A673 (cell line): ENCODE results near the gene NPFF. TPM values are rescaled to one million over a fixed set of nuclear protein-coding genes. Genes with fewer than 3 reads are reported as not detected.

Source experiments
- BruUV-seq: library from RNA; stranded (reverse); fragments of 400-500 nt; replicated peaks from 2 replicates; lab custom pipeline; 2021; lab: Mats Ljungman, UMichigan
- CTCF ChIA-PET: fragments of 300-600 bp; sonication (Branson Sonifier 250); formaldehyde crosslinking; loops from one replicate; lab custom pipeline; 2022; ENCODE audit warnings: antibody characterized with exemption; lab: Charles Lee
- POLR2A ChIA-PET: fragments of 300-600 bp; sonication (Branson Sonifier 250); formaldehyde crosslinking; loops from one replicate; lab custom pipeline; 2022; ENCODE audit warnings: antibody characterized with exemption; ENCODE audit not compliant: low non-redundant PET; lab: Charles Lee
- DNase-seq: peaks from one replicate; pipeline ENCODE4 v3.0.0-alpha.2; 2015; ENCODE audit warnings: low spot score
- H3K27ac ChIP-seq: fragments of 200-600 bp; sonication (generic); 2 replicates; pipeline ENCODE4 v1.5.1; 2016; ENCODE audit warnings: mixed run types, low read depth, mild to moderate bottlenecking, mixed read lengths, antibody characterized with exemption, low read length; ENCODE audit not compliant: poor library complexity, severe bottlenecking
- H3K27me3 ChIP-seq: fragments of 200-600 bp; sonication (generic); replicated peaks from 2 replicates; pipeline ENCODE4 v1.6.1; 2017; ENCODE audit warnings: mixed run types, low read depth, mild to moderate bottlenecking, mixed read lengths, antibody characterized with exemption, low read length; ENCODE audit not compliant: insufficient read depth, poor library complexity
- H3K36me3 ChIP-seq: fragments of 200-600 bp; sonication (generic); 2 replicates; pipeline ENCODE4 v1.6.1; 2016; ENCODE audit warnings: mixed run types, mild to moderate bottlenecking, mixed read lengths, antibody characterized with exemption, low read length; ENCODE audit not compliant: insufficient read depth, poor library complexity, severe bottlenecking
- H3K4me1 ChIP-seq: fragments of 200-600 bp; sonication (generic); 2 replicates; pipeline ENCODE4 v1.6.1; 2017; ENCODE audit warnings: mixed run types, mild to moderate bottlenecking, mixed read lengths, antibody characterized with exemption, low read length; ENCODE audit not compliant: insufficient read depth, poor library complexity, severe bottlenecking
- H3K4me3 ChIP-seq: fragments of 200-600 bp; sonication (generic); 2 replicates; pipeline ENCODE4 v1.5.1; 2016; ENCODE audit warnings: low read depth, mixed run types, mild to moderate bottlenecking, mixed read lengths, low read length; ENCODE audit not compliant: poor library complexity, severe bottlenecking
- H3K9me3 ChIP-seq: fragments of 200-600 bp; sonication (generic); 2 replicates; pipeline ENCODE4 v1.6.1; 2016; ENCODE audit warnings: mixed run types, low read depth, mild to moderate bottlenecking, mixed read lengths, antibody characterized with exemption, low read length; ENCODE audit not compliant: poor library complexity, severe bottlenecking
- EZH2 ChIP-seq: fragments of 200-600 bp; sonication (generic); IDR thresholded peaks from 2 replicates; pipeline ENCODE4 v1.6.1; 2017; ENCODE audit warnings: borderline replicate concordance, low read depth, mild to moderate bottlenecking, mixed read lengths, antibody characterized with exemption, low read length; ENCODE audit not compliant: poor library complexity, severe bottlenecking
- intact Hi-C: fragments of 100-400 bp; cut with micrococcal nuclease; formaldehyde crosslinking; loops from one replicate; pipeline ENCODE4 v1.10.0; 2022; ENCODE audit not compliant: unreplicated experiment
- total RNA-seq: library from RNA; stranded (reverse); gene quantifications from 2 replicates; pipeline ENCODE4 v1.2.3, GENCODE V29; 2021
- TF ChIP-seq, protein P1 (sequence below): fragments of 300-800, 200-600 bp; sonication (generic); conservative IDR thresholded peaks from 2 replicates; pipeline ENCODE4 v1.5.1; 2017; ENCODE audit warnings: low read depth, mild to moderate bottlenecking, antibody characterized with exemption, low read length, moderate library complexity, mixed read lengths

Gene NPFF
- total RNA-seq, 1 experiment from 2014 or later, result not detected

DNA sequence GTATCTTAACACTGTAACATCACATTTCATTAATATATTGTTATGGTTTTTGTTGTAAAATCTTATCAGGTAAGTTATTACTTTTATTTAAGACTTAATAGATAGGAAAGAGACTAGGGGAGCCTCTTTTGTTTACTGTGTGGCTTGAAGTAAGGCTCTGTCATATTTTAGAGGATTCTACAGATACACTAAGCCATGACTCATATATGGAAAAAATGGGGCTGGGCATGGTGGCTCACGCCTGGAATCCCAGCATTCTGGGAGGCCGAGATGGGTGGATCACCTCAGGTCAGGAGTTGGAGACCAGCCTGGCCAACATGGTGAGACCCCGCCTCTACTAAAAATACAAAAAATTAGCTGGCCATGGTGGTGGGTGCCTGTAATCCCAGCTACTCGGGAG, 23.6 kb upstream of the NPFF start:
- ChIA-PET POLR2A (no interaction called here), CTCF (no interaction called here)

DNA sequence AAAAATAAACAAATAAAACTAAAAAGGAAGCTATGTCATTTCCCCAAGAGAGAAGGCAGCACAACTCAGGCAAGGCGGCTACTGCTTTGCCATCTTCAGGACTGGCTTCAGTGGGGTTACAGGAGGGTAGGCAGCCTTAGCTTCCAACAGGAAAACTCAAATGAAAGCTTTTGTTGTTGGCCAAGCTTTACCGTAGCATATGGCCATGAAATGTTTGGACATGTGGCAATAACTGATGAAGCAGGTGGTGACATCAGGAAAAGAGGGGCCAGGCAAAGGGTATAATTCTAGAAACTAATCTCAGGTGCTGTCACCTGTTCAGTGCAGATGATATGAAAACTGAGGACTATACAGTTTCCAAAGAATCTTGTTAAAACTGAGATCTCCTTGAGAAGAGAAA, 22.8 kb upstream of the NPFF start:
- BruUV-seq, result no TSS peak
- H3K27ac ChIP-seq, result no peak overlapping the region
- intact Hi-C loops, result no loop called here
- TF ChIP-seq EZH2, result no peak
- ChIA-PET CTCF (no interaction called here), POLR2A (no interaction called here)
- peaks cover 43% of the 10 kb centered on the region for H3K36me3 ChIP-seq
- no peaks in the 10 kb centered on the region for H3K27me3 ChIP-seq
- no peak for DNase-seq
- no peaks in the 10 kb centered on the region for H3K4me1 ChIP-seq
- no peaks in the 10 kb centered on the region for H3K9me3 ChIP-seq
- no peak overlapping the region for H3K4me3 ChIP-seq

More for the DNA sequence above, 23.6 kb upstream of the NPFF start:
- Histone ChIP-seq H3K4me1 (no peaks in the 10 kb centered on the region), H3K4me3 (no peak overlapping the region), H3K27ac (no peak overlapping the region), H3K36me3 (peaks cover 43% of the 10 kb centered on the region), H3K9me3 (no peaks in the 10 kb centered on the region), H3K27me3 (no peaks in the 10 kb centered on the region)
- intact Hi-C loops, result no loop called here
- TF ChIP-seq EZH2, result no peak
- TF ChIP-seq, protein P1, sequence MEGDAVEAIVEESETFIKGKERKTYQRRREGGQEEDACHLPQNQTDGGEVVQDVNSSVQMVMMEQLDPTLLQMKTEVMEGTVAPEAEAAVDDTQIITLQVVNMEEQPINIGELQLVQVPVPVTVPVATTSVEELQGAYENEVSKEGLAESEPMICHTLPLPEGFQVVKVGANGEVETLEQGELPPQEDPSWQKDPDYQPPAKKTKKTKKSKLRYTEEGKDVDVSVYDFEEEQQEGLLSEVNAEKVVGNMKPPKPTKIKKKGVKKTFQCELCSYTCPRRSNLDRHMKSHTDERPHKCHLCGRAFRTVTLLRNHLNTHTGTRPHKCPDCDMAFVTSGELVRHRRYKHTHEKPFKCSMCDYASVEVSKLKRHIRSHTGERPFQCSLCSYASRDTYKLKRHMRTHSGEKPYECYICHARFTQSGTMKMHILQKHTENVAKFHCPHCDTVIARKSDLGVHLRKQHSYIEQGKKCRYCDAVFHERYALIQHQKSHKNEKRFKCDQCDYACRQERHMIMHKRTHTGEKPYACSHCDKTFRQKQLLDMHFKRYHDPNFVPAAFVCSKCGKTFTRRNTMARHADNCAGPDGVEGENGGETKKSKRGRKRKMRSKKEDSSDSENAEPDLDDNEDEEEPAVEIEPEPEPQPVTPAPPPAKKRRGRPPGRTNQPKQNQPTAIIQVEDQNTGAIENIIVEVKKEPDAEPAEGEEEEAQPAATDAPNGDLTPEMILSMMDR, result no peak
- no TSS peak for BruUV-seq
- no peak for DNase-seq

DNA sequence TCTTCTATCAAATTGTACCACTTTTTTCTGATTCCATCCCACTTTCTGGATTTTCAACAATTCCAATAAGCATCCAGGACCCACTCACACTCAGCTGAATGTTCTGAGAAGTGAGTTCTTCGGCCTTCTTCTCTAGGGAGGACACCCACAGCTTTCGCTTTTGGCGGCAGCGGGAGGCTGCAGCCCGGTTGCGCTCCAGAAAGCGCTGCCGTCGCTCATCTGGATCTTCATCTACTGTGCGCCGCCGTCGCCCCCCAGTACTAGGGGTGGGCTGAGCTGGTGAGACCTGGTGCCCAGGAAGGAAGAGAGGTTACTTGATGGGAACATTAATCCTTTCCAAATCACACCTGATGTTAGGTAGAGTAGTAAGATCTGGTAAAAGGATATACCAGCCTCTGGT, 17.2 kb upstream of the NPFF start:
- peaks cover 35% of the 10 kb centered on the region for H3K36me3 ChIP-seq
- no peak for DNase-seq
- H3K4me3 ChIP-seq, result no peak overlapping the region
- ChIA-PET CTCF (no interaction called here), POLR2A (no interaction called here)
- H3K27me3 ChIP-seq, result no peaks in the 10 kb centered on the region
- intact Hi-C loops, result no loop called here
- no peaks in the 10 kb centered on the region for H3K4me1 ChIP-seq
- TF ChIP-seq EZH2, result no peak
- TF ChIP-seq, protein P1, result no peak
- no TSS peak for BruUV-seq
- no peak overlapping the region for H3K27ac ChIP-seq
- no peaks in the 10 kb centered on the region for H3K9me3 ChIP-seq

DNA sequence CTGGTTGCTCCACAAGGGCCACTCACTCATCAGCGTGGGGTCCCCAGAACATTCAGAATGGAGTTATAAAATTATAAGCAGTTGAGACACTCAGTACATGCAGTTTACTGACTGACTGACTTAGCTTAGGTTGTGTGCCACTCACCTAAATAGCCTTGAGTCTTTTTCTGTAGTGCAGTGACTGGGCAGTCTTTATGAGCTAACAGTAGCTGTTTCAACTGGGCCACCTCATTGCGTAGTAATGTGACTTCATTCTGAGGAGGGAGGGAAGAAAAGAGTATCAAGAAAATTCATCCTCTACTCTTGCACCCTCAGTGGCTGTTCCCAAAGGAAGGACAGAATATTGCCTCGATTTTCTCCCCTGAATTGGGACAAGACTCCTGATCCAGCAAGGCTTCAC, 15.8 kb upstream of the NPFF start:
- no peak for DNase-seq
- no peak overlapping the region for H3K27ac ChIP-seq
- BruUV-seq, result no TSS peak
- POLR2A ChIA-PET, result no interaction called here
- H3K36me3 ChIP-seq, result peaks cover 39% of the 10 kb centered on the region
- H3K4me1 ChIP-seq, result no peaks in the 10 kb centered on the region
- no peak overlapping the region for H3K4me3 ChIP-seq
- intact Hi-C loops, result no loop called here
- CTCF ChIA-PET, result interaction anchor here (0.6 kb wide), 1 partner anchor 55 kb away, joined by 4 read pairs; no protein-coding TSS in a partner anchor
- no peaks in the 10 kb centered on the region for H3K9me3 ChIP-seq
- no peaks in the 10 kb centered on the region for H3K27me3 ChIP-seq
- TF ChIP-seq, protein P1, result no peak
- TF ChIP-seq EZH2, result no peak
